GM19035 (cell line): ENCODE data around the gene DAB2IP.
"Not testable (repeated sequence)": the region's sequence is repeated elsewhere in the genome, so short reads cannot be mapped to it uniquely, and the experiment has no call there.

ENCODE experiments used
- ATAC-seq: cut with Tn5 transposase; IDR thresholded peaks from one replicate; pipeline ENCODE4 v1.9.1; 2021; ENCODE audit not compliant: unreplicated experiment

DAB2IP gene

GRCh38 chr9:121651295-121652020 lies at the start of gene DAB2IP:
Gene DAB2IP, plus strand, starts transcription at chr9:121651634. Its CDS starts 142 bp downstream, at chr9:121651776.
- no peak for ATAC-seq

GRCh38 chr9:121603028-121603427 lies 48.4 kb upstream of the DAB2IP start:
- no peak for ATAC-seq

- no peak for ATAC-seq
Observed at GRCh38 chr9:121604242-121604641, 47.2 kb upstream of the DAB2IP start.

- no peak for ATAC-seq
Observed at GRCh38 chr9:121604654-121605053, 46.8 kb upstream of the DAB2IP start.

- no peak for ATAC-seq
Observed at GRCh38 chr9:121607434-121608167, 43.8 kb upstream of the DAB2IP start.

- ATAC-seq = no peak
Observed at GRCh38 chr9:121608168-121608853, 43.1 kb upstream of the DAB2IP start.

GRCh38 chr9:121609822-121610637 lies 41.4 kb upstream of the DAB2IP start:
- no peak for ATAC-seq

GRCh38 chr9:121610638-121610953 lies 40.8 kb upstream of the DAB2IP start:
- ATAC-seq = no peak

GRCh38 chr9:121612511-121612998 lies 38.9 kb upstream of the DAB2IP start:
- no peak for ATAC-seq

- ATAC-seq = no peak
Observed at GRCh38 chr9:121613009-121613752, 38.3 kb upstream of the DAB2IP start.

GRCh38 chr9:121616123-121616755 lies 35.2 kb upstream of the DAB2IP start:
- no peak for ATAC-seq

GRCh38 chr9:121618504-121618903 lies 32.9 kb upstream of the DAB2IP start:
- no peak for ATAC-seq

GRCh38 chr9:121618910-121619309 lies 32.5 kb upstream of the DAB2IP start:
- ATAC-seq = not testable (repeated sequence)

GRCh38 chr9:121619545-121620324 lies 31.7 kb upstream of the DAB2IP start:
- no peak for ATAC-seq

- no peak for ATAC-seq
Observed at GRCh38 chr9:121620325-121620673, 31.1 kb upstream of the DAB2IP start.

- ATAC-seq = no peak
Observed at GRCh38 chr9:121620777-121621449, 30.5 kb upstream of the DAB2IP start.

GRCh38 chr9:121622387-121623203 lies 28.8 kb upstream of the DAB2IP start:
- ATAC-seq = no peak

- not testable (repeated sequence) for ATAC-seq
Observed at GRCh38 chr9:121623430-121623829, 28.0 kb upstream of the DAB2IP start.
